Endothelial cell of umbilical vein (primary cell): Measurements from ENCODE around the gene SNX3. TPM values are rescaled to one million over a fixed set of nuclear protein-coding genes. Genes with fewer than 3 reads are reported as not detected.

Experiments used
- BruUV-seq: library from RNA; stranded (reverse); fragments of 400-500 nt; replicated peaks from 2 replicates; lab custom pipeline; 2021; lab: Mats Ljungman, UMichigan
- CTCF ChIA-PET: fragments of 300-600, 350-600 bp; sonication (Branson Sonifier 250); formaldehyde crosslinking; loops from one replicate; lab custom pipeline; 2021; ENCODE audit warnings: antibody characterized with exemption, inconsistent platforms; lab: Charles Lee
- POLR2A ChIA-PET: fragments of 300-600, 350-600 bp; sonication (Branson Sonifier 250); formaldehyde crosslinking; loops from one replicate; lab custom pipeline; 2021; ENCODE audit warnings: antibody characterized with exemption, inconsistent platforms; lab: Charles Lee
- DNase-seq: peaks from one replicate; pipeline ENCODE4 v3.0.0-alpha.2; 2011; ENCODE audit warnings: low read depth, low spot score
- FAIRE-seq: peaks from 2 replicates; lab custom pipeline; 2011; peaks lifted over from hg19 to GRCh38; lab: Jason Lieb, UNC
- H2AFZ ChIP-seq: 2 replicates; pipeline ENCODE4 v1.6.0; 2012; ENCODE audit warnings: low read depth, low read length, control low read depth, inconsistent platforms
- H3K27ac ChIP-seq: 2 replicates; pipeline ENCODE4 v1.5.1; 2011; ENCODE audit warnings: low read depth, mild to moderate bottlenecking, control low read depth, low read length, moderate library complexity; ENCODE audit not compliant: insufficient read depth
- H3K27me3 ChIP-seq, 2 experiments: 2 replicates each; pipeline versions ENCODE4 v1.6.0 to v1.6.1; 2011; ENCODE audit warnings: low read length in 2 of 2, mixed read lengths in 1 of 2; ENCODE audit not compliant: control insufficient read depth in 2 of 2, insufficient read depth in 2 of 2
- H3K36me3 ChIP-seq, 2 experiments: 2 replicates in 1 of 2; 3 replicates in 1 of 2; pipeline ENCODE4 v1.5.1; 2011; ENCODE audit warnings: low read length in 2 of 2, mild to moderate bottlenecking in 1 of 2, moderate library complexity in 1 of 2; ENCODE audit not compliant: control insufficient read depth in 2 of 2, insufficient read depth in 2 of 2; ENCODE audit errors: extremely low read depth in 1 of 2
- H3K4me1 ChIP-seq: 3 replicates; pipeline ENCODE4 v1.5.1; 2011; ENCODE audit warnings: mild to moderate bottlenecking, low read length; ENCODE audit not compliant: control insufficient read depth, insufficient read depth; ENCODE audit errors: extremely low read depth
- H3K4me2 ChIP-seq: 2 replicates; pipeline ENCODE4 v1.6.1; 2011; ENCODE audit warnings: low read length, control low read depth, mixed read lengths; ENCODE audit not compliant: insufficient read depth
- H3K4me3 ChIP-seq, 3 experiments: fragments of 200-600 bp in 1 of 3; sonication (generic), shearing (Covaris generic) in 1 of 3; replicated peaks in 1 of 3; 2 replicates each; pipeline ENCODE4 v1.5.1; 2011 to 2016; ENCODE audit warnings: control low read depth in 3 of 3, low read length in 3 of 3, mild to moderate bottlenecking in 2 of 3, inconsistent platforms in 1 of 3, low read depth in 1 of 3, moderate library complexity in 1 of 3; ENCODE audit not compliant: insufficient read depth in 1 of 3
- H3K79me2 ChIP-seq: 2 replicates; pipeline ENCODE4 v1.6.0; 2012; ENCODE audit warnings: low read length, inconsistent platforms; ENCODE audit not compliant: control insufficient read depth, insufficient read depth
- H3K9ac ChIP-seq: replicated peaks from 2 replicates; pipeline ENCODE3; 2011; ENCODE audit warnings: low read length, control low read depth; ENCODE audit not compliant: insufficient read depth; ENCODE audit errors: extremely low read depth
- H3K9me1 ChIP-seq: replicated peaks from 3 replicates; pipeline ENCODE4 v1.6.0; 2011; ENCODE audit warnings: mild to moderate bottlenecking, low read length; ENCODE audit not compliant: control insufficient read depth, insufficient read depth; ENCODE audit errors: extremely low read depth
- H3K9me3 ChIP-seq: replicated peaks from 2 replicates; pipeline ENCODE4 v1.5.1; 2012; ENCODE audit warnings: low read length, inconsistent platforms; ENCODE audit not compliant: control insufficient read depth, insufficient read depth
- H4K20me1 ChIP-seq: replicated peaks from 2 replicates; pipeline ENCODE3; 2011; ENCODE audit warnings: mild to moderate bottlenecking, low read length; ENCODE audit not compliant: control insufficient read depth, insufficient read depth; ENCODE audit errors: extremely low read depth
- EZH2 ChIP-seq: IDR thresholded peaks from 2 replicates; pipeline ENCODE4 v1.6.1; 2012; ENCODE audit warnings: borderline replicate concordance, low read depth, mild to moderate bottlenecking, moderate library complexity, low read length, inconsistent platforms; ENCODE audit not compliant: severe bottlenecking
- FOS ChIP-seq: IDR thresholded peaks from 2 replicates; pipeline ENCODE4 v1.6.1; 2011; ENCODE audit warnings: mild to moderate bottlenecking, low read length, moderate library complexity, borderline replicate concordance; ENCODE audit not compliant: insufficient read depth
- GATA2 ChIP-seq: IDR thresholded peaks from 2 replicates; pipeline ENCODE4 v1.7.0; 2011; ENCODE audit warnings: low read depth, mild to moderate bottlenecking, moderate library complexity, mixed read lengths, low read length; ENCODE audit not compliant: insufficient read length, insufficient read depth
- JUN ChIP-seq: IDR thresholded peaks from 2 replicates; pipeline ENCODE4 v1.6.1; 2011; ENCODE audit warnings: borderline replicate concordance, low read depth; ENCODE audit not compliant: insufficient read length, insufficient read depth
- MYC ChIP-seq: IDR thresholded peaks from one replicate; pipeline ENCODE4 v1.6.1; 2011; ENCODE audit warnings: mild to moderate bottlenecking, low read depth, low read length
- POLR2A ChIP-seq: IDR thresholded peaks from 2 replicates; pipeline ENCODE4 v1.6.1; 2012; ENCODE audit warnings: low read depth, mild to moderate bottlenecking, control low read depth, low read length
- POLR2AphosphoS5 ChIP-seq: IDR thresholded peaks from 2 replicates; pipeline ENCODE4 v1.6.1; 2012; ENCODE audit warnings: low read depth, mild to moderate bottlenecking, control low read depth, low read length, moderate library complexity; ENCODE audit not compliant: insufficient read depth
- dilution Hi-C: fragments of 300-500 bp; cut with MboI; formaldehyde crosslinking; loops from one replicate; pipeline ENCODE4 v1.15.0; 2019; ENCODE audit warnings: low sequenced_read_pairs; ENCODE audit not compliant: extremely low pct_ligation_motif_present
- intact Hi-C: fragments of 100-400 bp; cut with micrococcal nuclease; formaldehyde crosslinking; loops from one replicate; pipeline ENCODE4 v1.10.0; 2022
- polyA plus RNA-seq, 4 experiments: library from polyadenylated mRNA; depleted of rRNA in 3 of 4; stranded (reverse) in 3 of 4; unstranded in 1 of 4; fragments of >200 nt; gene quantifications; 2 replicates each; pipeline versions ENCODE4 v1.2.1 to v1.2.3, GENCODE V29; 2011 to 2012; ENCODE audit warnings: missing spikeins in 1 of 4
- total RNA-seq: library from RNA; stranded (reverse); gene quantifications from 2 replicates; pipeline ENCODE4 v1.2.3, GENCODE V29; 2021
- TF ChIP-seq, protein P1 (sequence below), 2 donors: IDR thresholded peaks; 1 replicate in 1 of 2; 2 replicates in 1 of 2; pipeline ENCODE4 v1.5.1; 2011; ENCODE audit warnings: low read length in 2 of 2, mild to moderate bottlenecking in 2 of 2, moderate library complexity in 2 of 2, control low read depth in 1 of 2, inconsistent platforms in 1 of 2, low read depth in 1 of 2; ENCODE audit not compliant: insufficient read depth in 1 of 2; ENCODE audit errors: extremely low read depth in 1 of 2
- TF ChIP-seq, protein P2 (sequence below): IDR thresholded peaks from 2 replicates; pipeline ENCODE4 v1.6.1; 2011; ENCODE audit not compliant: insufficient read depth, insufficient read length

The SNX3 gene
- total and polyA plus RNA-seq, 2 donors (not counting 3 experiments of a cell fraction or from before 2014, with no cell fraction given), result 155 to 281 TPM

DNA sequence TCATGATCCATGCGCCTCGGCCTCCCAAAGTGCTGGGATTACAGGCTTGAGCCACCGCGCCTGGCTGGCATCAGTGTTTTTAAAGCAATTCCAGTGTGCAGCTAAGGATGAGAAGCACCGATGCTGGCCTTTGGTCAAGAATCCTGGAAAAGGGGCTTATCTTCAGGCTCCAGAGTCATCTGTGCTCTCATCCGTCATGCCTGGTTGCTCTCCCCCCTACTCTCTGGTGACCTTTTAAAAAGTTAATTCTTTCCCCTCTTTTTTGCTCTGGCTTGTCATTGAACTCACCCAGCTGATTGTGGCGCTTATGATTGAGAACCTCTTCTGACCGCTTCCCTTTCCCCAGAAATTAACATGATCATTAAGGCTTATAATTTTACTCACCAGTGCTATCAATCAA lies 66.3 kb downstream of the SNX3 start:
- dilution Hi-C loops (no loop called here), intact Hi-C loops (no loop called here)
- H3K9ac ChIP-seq, result no peak overlapping the region
- CTCF ChIA-PET, result interaction anchor here (1.4 kb wide), 1 partner anchor 298 kb away, joined by 3 read pairs; no protein-coding TSS in a partner anchor
- H3K9me3 ChIP-seq, result no peaks in the 10 kb centered on the region
- TF ChIP-seq FOS (no peak), POLR2A (no peak), POLR2AphosphoS5 (no peak), JUN (no peak), GATA2 (no peak), MYC (no peak), EZH2 (no peak)
- TF ChIP-seq, protein P1, sequence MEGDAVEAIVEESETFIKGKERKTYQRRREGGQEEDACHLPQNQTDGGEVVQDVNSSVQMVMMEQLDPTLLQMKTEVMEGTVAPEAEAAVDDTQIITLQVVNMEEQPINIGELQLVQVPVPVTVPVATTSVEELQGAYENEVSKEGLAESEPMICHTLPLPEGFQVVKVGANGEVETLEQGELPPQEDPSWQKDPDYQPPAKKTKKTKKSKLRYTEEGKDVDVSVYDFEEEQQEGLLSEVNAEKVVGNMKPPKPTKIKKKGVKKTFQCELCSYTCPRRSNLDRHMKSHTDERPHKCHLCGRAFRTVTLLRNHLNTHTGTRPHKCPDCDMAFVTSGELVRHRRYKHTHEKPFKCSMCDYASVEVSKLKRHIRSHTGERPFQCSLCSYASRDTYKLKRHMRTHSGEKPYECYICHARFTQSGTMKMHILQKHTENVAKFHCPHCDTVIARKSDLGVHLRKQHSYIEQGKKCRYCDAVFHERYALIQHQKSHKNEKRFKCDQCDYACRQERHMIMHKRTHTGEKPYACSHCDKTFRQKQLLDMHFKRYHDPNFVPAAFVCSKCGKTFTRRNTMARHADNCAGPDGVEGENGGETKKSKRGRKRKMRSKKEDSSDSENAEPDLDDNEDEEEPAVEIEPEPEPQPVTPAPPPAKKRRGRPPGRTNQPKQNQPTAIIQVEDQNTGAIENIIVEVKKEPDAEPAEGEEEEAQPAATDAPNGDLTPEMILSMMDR (IDR thresholded peaks at IDR 0.05; ENCODE audit: extremely low read depth in 1 of 2, insufficient read depth in 1 of 2, low read depth in 1 of 2, low read length in 2 of 2), result no peak
- TF ChIP-seq, protein P2, sequence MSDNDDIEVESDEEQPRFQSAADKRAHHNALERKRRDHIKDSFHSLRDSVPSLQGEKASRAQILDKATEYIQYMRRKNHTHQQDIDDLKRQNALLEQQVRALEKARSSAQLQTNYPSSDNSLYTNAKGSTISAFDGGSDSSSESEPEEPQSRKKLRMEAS, result no peak
- H3K4me2 ChIP-seq, result no peak overlapping the region
- no TSS peak for BruUV-seq
- H4K20me1 ChIP-seq, result no peaks in the 10 kb centered on the region
- no peak overlapping the region for H3K27ac ChIP-seq
- no peak overlapping the region for H2AFZ ChIP-seq
- no peaks in the 10 kb centered on the region for H3K36me3 ChIP-seq
- FAIRE-seq (no peak), DNase-seq (no peak)
- H3K4me3 ChIP-seq, result no peak overlapping the region
- H3K9me1 ChIP-seq, result no peaks in the 10 kb centered on the region
- H3K79me2 ChIP-seq, result no peaks in the 10 kb centered on the region
- no peaks in the 10 kb centered on the region for H3K4me1 ChIP-seq
- H3K27me3 ChIP-seq, result peaks cover 0 to 4% of the 10 kb centered on the region in 2 experiments
- POLR2A ChIA-PET, result no interaction called here
